22Rv1 (cell line): ENCODE results near the gene KCNQ5.

Experiments
- ZFX ChIP-seq: fragments of 450-650 bp; IDR thresholded peaks from 2 replicates; pipeline ENCODE4 v1.6.1; 2017; ENCODE audit warnings: antibody characterized with exemption, borderline replicate concordance
- TF ChIP-seq, protein P1 (sequence below): fragments of 450-650 bp; IDR thresholded peaks from 2 replicates; pipeline ENCODE4 v1.5.1; 2017; ENCODE audit warnings: mild to moderate bottlenecking

GRCh38 chr6:72651967-72652956 is 30.4 kb downstream of the KCNQ5 start:
- TF ChIP-seq, protein P1, sequence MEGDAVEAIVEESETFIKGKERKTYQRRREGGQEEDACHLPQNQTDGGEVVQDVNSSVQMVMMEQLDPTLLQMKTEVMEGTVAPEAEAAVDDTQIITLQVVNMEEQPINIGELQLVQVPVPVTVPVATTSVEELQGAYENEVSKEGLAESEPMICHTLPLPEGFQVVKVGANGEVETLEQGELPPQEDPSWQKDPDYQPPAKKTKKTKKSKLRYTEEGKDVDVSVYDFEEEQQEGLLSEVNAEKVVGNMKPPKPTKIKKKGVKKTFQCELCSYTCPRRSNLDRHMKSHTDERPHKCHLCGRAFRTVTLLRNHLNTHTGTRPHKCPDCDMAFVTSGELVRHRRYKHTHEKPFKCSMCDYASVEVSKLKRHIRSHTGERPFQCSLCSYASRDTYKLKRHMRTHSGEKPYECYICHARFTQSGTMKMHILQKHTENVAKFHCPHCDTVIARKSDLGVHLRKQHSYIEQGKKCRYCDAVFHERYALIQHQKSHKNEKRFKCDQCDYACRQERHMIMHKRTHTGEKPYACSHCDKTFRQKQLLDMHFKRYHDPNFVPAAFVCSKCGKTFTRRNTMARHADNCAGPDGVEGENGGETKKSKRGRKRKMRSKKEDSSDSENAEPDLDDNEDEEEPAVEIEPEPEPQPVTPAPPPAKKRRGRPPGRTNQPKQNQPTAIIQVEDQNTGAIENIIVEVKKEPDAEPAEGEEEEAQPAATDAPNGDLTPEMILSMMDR: no peak
- TF ChIP-seq ZFX: no peak
